GM18511 (cell line): ENCODE results near the gene SLFN12L.
"Not testable (repeated sequence)": the region's sequence is repeated elsewhere in the genome, so short reads cannot be mapped to it uniquely, and the experiment has no call there.

ENCODE experiments used
- ATAC-seq: cut with Tn5 transposase; IDR thresholded peaks from one replicate; pipeline ENCODE4 v1.9.1; 2021; ENCODE audit warnings: mild to moderate bottlenecking, moderate library complexity; ENCODE audit not compliant: unreplicated experiment

Gene SLFN12L

GRCh38 chr17:35498448-35499178 is 38.9 kb downstream of the SLFN12L start:
- ATAC-seq, result no peak

- no peak for ATAC-seq
Observed at GRCh38 chr17:35496451-35497290, 40.8 kb downstream of the SLFN12L start.

GRCh38 chr17:35493040-35493439 is 44.4 kb downstream of the SLFN12L start:
- no peak for ATAC-seq

- no peak for ATAC-seq
Observed at GRCh38 chr17:35491417-35491816, 46.1 kb downstream of the SLFN12L start.

GRCh38 chr17:35489944-35490343 is 47.5 kb downstream of the SLFN12L start:
- ATAC-seq, result no peak

- no peak for ATAC-seq
Observed at GRCh38 chr17:35488991-35489390, 48.5 kb downstream of the SLFN12L start.

- peak; percentile 75 for ATAC-seq
Observed at GRCh38 chr17:35486920-35487732, 50.4 kb downstream of the SLFN12L start.

- no peak for ATAC-seq
Observed at GRCh38 chr17:35479271-35479670, 58.2 kb downstream of the SLFN12L start.

- ATAC-seq, result no peak
Observed at GRCh38 chr17:35477248-35477647, 60.2 kb downstream of the SLFN12L start.

GRCh38 chr17:35476283-35476820 is 61.1 kb downstream of the SLFN12L start:
- no peak for ATAC-seq

GRCh38 chr17:35468475-35468874 is 69.0 kb downstream of the SLFN12L start:
- no peak for ATAC-seq

GRCh38 chr17:35467824-35468223 is 69.7 kb downstream of the SLFN12L start:
- ATAC-seq, result no peak

GRCh38 chr17:35460354-35460851 is 77.1 kb downstream of the SLFN12L start:
- peak; percentile 75 for ATAC-seq

- not testable (repeated sequence) for ATAC-seq
Observed at GRCh38 chr17:35454035-35454434, 83.4 kb downstream of the SLFN12L start.

GRCh38 chr17:35453171-35453570 is 84.3 kb downstream of the SLFN12L start:
- ATAC-seq, result no peak

GRCh38 chr17:35449371-35449931 is 88.0 kb downstream of the SLFN12L start:
- peak; percentile 34 for ATAC-seq

GRCh38 chr17:35448899-35449227 is 88.6 kb downstream of the SLFN12L start:
- ATAC-seq, result no peak

- peak; percentile 81 for ATAC-seq
Observed at GRCh38 chr17:35448214-35448898, 89.1 kb downstream of the SLFN12L start, which contains the start of gene SLFN13. Gene SLFN13 (minus strand): TSS chr17:35448766. CDS start chr17:35445680, 3,086 bp downstream.

- no peak for ATAC-seq
Observed at GRCh38 chr17:35447499-35447898, 90.0 kb downstream of the SLFN12L start.

GRCh38 chr17:35438433-35438832 is 99.0 kb downstream of the SLFN12L start:
- ATAC-seq, result no peak
